NCI-H1105 (cell line): ENCODE measurements around the gene DMBT1.
"Not testable (repeated sequence)": the region's sequence is repeated elsewhere in the genome, so short reads cannot be mapped to it uniquely, and the experiment has no call there.

Source experiments
- DNase-seq: peaks from one replicate; lab custom pipeline; 2025; lab: John Stamatoyannopoulos, UW

Gene DMBT1

GRCh38 chr10:122577311-122577885 lies 16.8 kb downstream of the DMBT1 start:
- DNase-seq: no peak

GRCh38 chr10:122586070-122586469 lies 25.5 kb downstream of the DMBT1 start:
- DNase-seq: not testable (repeated sequence)

DNA sequence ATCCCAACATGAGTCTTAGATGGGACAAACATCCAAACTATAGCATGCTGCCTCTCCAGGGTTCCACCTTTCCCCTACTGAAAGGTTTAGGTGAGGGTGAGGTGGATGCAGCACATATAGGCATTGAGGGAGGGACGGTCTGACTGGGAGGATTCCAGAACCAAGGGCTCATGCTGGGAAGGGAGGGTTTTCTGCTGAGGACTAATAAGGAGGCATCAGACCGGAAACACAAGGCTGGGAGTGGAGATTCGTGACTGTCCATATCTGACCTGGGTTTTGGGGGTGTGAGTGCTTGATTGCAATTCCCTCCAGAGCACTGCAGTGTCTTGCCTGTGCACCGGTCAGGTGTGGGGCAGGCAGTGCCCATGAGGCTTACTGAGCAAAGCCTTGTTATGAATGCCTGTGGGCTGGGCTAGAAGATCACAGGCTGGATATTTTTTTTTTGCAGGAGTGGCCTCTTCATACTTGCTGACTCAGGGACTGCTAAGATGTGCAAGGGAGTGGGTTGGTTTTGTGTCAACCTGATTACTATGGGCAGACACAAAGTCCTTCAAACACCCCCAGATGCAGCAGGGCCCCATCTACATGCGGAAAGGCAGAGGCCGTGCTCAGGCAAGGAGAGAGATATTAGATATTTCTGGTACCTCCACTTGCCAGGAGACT lies 26.7 kb downstream of the DMBT1 start:
- no peak for DNase-seq

- DNase-seq: no peak
Observed at GRCh38 chr10:122588381-122588780, 27.8 kb downstream of the DMBT1 start.

DNA sequence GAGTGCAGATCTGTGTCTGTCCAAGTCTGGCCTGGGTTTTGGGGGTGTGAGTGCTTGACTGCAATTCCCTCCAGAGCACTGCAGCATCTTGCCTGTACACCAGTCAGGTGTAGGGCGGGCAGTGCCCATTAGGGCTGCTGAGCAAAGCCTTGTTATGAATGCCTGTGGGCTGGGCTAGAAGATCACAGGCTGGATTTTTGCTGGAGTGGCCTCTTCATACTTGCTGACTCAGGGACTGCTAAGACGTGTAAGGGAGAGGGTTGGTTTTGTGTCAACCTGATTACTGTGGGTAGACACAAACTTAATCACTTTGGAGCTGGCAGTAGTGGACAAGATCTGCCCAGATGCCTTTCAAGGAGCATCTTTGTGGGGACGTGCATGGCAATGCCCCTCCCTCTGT lies 29.6 kb downstream of the DMBT1 start:
- no peak for DNase-seq

- DNase-seq: no peak
Observed at GRCh38 chr10:122591736-122592135, 31.2 kb downstream of the DMBT1 start.

GRCh38 chr10:122592161-122592560 lies 31.6 kb downstream of the DMBT1 start:
- DNase-seq: no peak

DNA sequence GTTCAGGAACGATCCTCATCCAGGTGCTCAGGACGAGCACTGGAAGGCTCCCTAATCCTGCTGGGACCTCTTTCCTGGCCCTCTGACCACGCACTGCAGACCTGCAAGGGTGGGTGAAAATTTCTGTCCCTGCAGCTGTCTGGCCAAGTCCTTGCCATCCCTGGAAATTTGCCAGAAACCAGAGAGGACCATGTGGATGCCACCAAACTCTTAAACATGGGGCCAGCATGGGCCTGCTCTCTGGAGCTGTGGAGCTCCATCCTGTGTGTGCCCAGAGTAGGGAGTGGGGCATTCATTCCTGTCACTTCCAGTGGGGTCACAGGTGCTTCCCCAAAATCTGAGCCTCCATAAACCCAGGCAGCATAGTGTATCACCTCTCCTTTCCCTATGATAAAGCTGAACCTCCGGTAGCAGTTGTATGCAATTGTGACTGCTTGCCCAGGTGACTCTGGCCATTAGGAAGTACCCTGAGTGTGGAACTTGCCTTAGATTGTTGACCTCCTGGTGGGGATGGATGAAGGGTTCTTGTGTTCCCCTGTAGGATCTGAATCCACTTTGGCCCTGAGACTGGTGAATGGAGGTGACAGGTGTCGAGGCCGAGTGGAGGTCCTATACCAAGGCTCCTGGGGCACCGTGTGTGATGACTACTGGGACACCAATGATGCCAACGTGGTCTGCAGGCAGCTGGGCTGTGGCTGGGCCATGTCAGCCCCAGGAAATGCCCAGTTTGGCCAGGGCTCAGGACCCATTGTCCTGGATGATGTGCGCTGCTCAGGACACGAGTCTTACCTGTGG lies 57.1 kb downstream of the DMBT1 start:
- no peak for DNase-seq

GRCh38 chr10:122618461-122619165 lies 58.1 kb downstream of the DMBT1 start:
- DNase-seq: no peak

DNA sequence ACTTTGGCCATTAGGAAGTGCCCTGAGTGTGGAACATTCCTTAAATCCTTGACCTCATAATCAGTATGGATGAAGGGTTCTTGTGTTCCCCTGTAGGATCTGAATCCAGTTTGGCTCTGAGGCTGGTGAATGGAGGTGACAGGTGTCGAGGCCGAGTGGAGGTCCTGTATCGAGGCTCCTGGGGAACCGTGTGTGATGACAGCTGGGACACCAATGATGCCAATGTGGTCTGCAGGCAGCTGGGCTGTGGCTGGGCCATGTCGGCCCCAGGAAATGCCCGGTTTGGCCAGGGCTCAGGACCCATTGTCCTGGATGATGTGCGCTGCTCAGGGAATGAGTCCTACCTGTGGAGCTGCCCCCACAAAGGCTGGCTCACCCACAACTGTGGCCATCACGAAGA lies 60.4 kb downstream of the DMBT1 start:
- DNase-seq: not testable (repeated sequence)

DNA sequence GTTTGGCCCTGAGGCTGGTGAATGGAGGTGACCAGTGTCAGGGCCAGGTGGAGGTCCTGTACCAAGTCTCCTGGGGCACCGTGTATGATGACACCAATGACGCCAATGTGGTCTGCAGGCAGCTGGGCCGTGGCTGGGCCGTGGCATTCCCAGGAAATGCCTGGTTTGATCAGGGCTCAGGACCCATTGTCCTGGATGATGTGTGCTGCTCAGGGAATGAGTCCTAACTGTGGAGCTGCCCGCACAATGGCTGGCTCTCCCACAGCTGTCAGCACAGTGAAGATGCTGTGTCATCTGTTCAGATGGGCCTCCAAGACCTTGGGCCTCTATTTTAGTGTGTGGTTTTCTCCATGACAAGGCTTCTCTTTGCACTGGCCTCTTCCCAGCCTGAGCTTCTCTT lies 64.0 kb downstream of the DMBT1 start:
- DNase-seq: no peak

DNA sequence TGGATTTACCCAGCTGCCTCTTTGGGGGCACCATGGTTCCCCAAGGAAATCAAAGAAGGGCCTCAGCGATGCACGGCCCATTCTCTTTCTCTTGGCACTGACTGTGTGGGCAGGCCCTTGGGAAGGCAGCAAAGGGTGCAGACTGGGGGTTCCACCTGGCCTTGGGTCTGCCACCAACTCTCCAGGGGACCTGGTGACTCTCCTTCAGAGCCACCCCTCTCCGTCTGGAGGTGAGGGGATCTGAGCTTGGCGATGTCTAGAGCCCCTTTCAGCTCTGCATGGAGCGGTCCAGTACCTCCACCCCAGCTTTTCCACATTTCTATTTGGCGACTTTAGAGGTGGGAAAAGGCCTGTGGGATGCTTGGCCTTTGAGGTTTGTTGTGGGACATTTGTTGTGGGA lies 70.0 kb downstream of the DMBT1 start:
- no peak for DNase-seq

DNA sequence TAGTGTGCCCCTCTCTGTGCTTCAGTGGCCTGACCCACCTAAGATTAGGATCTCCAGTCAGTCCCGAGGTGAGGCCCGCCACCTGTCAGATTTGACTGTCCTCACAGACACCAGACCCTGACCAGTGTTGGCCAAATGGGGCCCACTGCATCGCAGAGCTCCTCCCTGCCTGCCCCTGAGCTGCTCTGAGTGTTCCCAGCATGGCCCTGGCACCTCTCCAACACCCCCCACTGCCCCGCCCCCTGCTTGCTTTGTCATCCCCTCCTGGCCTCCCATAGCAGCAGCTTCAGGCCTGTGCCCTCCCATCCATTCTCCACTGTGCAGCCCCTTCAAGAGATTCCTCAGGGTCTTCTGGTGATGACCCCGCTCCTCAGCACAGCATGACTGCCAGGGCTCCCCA lies 71.5 kb downstream of the DMBT1 start:
- DNase-seq: no peak

DNA sequence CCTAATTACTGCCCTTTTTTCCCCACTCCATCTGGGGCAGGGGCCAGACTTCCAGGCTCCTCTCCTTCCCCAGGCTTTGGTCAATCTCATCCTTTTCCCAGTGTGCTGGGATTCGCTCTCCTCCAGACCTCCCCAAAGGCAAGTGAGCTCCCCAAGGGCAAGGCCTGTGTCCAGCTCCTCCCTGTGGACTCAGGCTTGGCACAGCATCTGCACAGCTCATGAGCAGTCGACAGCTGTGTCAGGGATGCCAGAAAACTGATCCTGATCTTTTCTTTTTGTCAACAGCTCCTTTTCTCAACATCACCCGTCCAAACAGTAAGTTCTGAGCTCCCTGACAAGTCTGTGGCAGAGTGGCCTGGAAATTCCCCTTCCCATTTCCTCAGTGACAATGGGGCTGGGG lies 72.0 kb downstream of the DMBT1 start:
- DNase-seq: no peak

GRCh38 chr10:122636953-122637352 lies 76.4 kb downstream of the DMBT1 start:
- DNase-seq: no peak

- no peak for DNase-seq
Observed at GRCh38 chr10:122637376-122637775, 76.8 kb downstream of the DMBT1 start.

- DNase-seq: no peak
Observed at GRCh38 chr10:122638106-122638505, 77.6 kb downstream of the DMBT1 start.

DNA sequence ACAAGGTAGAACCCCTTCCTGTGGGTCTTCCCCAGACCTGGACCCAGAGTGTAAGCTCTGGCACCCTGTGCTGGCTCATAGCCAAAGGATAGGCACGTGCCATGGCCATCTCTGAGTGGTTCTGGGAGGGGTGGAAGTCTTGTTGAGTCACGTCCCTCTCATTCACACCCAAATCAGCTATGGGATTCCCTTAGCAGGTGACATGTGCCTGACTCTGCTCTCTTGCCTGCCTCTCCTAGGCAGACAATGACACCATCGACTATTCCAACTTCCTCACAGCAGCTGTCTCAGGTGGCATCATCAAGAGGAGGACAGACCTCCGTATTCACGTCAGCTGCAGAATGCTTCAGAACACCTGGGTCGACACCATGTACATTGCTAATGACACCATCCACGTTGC lies 79.2 kb downstream of the DMBT1 start:
- no peak for DNase-seq

- no peak for DNase-seq
Observed at GRCh38 chr10:122640921-122641320, 80.4 kb downstream of the DMBT1 start.

GRCh38 chr10:122642726-122643605 lies 82.4 kb downstream of the DMBT1 start:
- no peak for DNase-seq

DNA sequence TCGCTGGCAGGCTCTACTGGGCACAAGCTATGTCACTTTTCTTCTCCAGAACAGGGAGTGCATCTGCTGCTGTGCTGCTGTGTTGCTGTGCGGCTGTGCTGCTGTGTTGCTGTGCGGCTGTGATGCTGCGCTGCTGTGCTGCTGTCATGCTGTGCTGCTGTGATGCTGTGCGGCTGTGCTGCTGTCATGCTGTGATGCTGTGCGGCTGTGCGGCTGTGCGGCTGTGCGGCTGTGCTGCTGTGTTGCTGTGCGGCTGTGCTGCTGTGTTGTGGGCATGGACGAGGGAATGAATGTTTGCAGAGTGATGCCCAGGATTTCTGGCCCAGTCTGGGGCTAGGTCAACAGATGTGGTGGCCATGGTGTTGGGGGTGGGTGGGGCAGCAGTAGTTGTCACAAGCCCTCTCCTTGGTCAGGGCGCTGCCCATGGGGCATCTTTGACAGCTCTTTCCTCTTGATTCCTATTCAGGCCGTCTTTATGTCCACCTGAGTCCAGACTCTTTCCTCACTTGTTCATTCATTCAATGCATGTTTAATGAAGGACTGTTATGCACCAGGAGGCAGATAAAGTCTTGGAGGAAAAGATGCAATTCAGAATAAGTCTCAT lies 83.5 kb downstream of the DMBT1 start:
- no peak for DNase-seq
